KBM-7 (cell line): ENCODE measurements around the gene RASGEF1C.

Experiments
- DNase-seq: peaks from one replicate; pipeline ENCODE4 v3.0.0-alpha.2; 2015
- in situ Hi-C: fragments of 300-500 bp; cut with MboI; formaldehyde crosslinking; loops from 2 replicates; pipeline ENCODE4 v1.14.3; 2020; ENCODE audit warnings: low sequenced_read_pairs, low pct_unique_long_range_greater_than_20kb, mixed read lengths

RASGEF1C gene

DNA sequence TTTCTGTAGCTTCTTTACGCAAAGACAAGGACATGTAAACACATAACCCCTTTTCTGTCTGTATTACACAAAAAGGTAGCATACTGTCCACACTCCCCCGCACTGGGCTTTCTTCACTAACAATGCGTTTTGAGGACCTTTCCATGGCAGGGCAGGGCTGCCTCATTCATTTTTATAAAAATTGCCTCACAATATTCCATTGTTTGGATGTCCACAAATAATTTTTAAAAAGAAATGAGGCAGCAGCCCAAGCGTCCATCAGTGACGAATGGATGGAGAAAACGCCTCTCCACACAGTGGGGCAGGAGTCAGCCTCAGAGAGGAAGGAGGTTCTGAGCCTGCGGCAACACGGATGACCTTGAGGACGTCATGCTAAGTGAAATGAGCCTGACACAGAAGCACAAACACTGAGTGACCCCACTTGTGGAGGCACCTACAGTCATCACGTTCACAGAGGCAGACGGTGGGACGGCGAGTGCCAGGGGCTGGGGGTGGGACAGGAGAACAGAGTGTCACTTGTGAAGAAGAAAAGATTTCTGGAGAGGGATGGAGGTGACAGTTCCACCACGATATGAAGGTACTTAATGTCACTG is 67.8 kb downstream of the RASGEF1C start:
- in situ Hi-C loops, result no loop called here
- DNase-seq, result no peak

DNA sequence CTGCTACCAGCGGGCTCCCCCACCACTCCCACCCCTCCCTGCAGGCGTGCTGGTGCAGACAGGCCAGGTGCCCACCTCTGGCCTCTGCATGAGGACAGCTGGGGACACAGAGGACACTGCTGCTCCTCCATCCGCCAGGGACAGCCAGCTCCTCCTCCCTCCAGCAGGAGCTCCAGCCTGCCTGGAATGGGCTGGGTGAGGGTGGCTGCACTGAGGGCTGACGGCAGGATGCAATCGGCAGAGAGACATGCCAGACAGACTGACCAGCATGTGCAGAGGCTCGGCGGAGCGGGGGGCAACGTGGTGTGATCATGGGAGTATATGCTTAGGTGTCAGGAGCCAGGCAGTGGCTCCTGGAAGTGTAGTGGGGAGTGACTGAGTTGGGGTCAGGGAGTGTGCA is 68.4 kb downstream of the RASGEF1C start:
- no peak for DNase-seq
- in situ Hi-C loops, result no loop called here

DNA sequence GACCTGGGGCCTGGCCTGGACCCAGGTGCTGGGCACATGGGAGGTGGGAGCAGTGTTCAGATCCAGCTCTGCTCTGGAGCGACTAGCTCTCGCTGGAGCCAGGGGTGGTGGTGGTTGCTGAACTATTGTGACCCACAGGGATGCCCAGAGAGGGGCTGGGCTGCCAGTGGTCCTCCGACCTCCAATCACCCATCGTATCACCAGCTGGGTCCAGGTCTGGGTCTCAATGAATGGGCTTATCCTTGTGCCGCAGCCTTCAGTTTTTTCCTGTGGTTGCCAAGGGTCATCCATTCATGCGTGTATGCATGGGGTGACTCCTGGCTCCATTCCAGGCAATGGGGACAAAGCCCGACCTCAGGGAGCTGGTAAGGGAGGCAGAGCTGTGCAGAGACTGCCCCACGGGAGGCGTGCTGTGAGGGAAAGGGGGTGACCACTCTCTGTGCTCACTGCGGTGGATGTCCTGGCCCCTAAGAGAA is 68.9 kb downstream of the RASGEF1C start:
- no peak for DNase-seq
- in situ Hi-C loops, result no loop called here

DNA sequence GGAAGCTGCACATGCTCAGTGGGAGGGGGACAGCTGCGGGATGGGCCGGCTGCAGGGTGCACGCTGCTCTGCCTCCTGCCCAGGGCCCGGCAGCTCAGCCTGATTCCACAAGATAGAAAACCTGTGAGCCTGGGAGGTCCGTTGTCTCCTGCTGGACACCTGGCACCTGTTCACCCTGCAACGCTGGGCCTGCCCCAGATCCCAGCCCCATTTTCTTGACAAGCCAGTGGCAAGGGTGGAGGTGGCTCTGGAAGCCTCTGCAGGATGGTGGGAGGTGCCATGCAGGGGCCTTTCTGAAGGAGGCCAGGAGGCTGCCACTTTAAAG is 69.3 kb downstream of the RASGEF1C start:
- in situ Hi-C loops, result no loop called here
- DNase-seq, result no peak

DNA sequence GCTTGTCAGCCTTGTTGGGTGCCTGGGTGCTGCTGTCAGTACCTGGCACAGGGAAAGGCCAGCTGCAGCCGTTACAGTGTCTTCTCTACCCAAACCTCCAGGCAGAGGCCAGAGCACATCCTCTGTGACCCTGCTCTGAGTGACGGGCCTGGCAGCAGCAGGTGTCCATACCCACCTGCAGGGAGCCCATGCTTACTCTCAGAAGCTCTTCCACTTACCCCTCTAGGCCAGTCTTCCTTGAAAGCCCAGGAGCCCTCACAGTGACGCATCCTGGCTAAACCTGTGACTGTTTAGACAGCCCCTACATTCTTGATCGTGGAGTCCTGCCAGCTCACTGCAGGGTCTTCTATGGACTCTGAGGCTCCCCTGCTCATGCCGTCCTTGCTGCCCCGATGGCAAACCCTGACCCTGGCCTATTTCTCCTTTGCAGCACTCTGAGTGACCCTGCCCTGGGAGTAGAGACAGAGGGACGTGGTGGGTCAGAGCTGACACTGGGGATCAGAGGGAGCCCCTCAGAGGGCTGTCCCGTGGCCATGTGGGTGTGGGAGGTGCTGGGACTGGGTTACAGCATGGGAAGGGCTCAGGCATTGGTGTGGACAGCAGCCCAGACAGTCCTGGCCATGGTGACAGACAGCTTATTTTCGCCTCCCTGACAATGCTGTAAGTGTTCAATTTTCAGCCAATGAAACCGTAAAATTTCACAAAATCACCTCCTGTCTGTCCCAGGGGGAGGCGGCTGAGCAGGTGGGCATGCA is 69.9 kb downstream of the RASGEF1C start:
- DNase-seq, result no peak
- in situ Hi-C loops, result no loop called here

DNA sequence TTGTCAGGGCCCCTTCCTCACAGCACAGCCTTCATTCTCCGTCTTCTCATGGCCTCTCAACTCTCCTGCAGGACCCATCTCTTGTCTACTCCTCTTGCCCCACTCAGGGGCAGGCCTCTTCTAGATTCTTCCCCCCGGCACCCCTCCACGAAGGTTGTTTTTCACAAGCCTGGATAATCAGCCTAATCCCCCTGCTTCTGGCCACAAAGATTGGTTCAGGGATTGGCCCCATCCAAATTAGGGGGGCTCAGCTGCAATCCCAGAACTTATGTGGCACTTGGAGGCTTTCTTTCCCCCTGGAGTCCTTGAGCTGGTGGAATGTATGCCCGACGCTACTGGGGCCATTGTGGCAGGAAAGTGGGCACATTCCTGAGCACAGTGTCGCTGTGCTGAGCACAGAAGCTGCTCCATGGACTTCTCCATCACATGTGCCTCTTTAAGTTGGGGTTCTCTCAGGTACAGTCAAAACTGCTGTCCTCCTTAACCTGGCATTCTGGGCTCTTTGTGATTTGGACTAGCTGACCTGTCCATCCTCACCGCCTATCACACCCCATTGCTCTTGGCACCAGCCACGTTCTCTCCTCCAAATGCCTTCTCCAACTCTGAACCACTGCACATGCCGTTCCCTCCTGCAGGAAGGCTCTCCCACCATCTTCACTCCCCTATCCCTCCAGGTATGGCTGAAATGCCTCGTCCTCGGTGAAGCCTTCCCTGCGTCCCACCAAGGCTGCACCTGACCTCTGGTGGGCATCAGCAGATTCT is 70.6 kb downstream of the RASGEF1C start:
- DNase-seq, result no peak
- in situ Hi-C loops, result no loop called here

DNA sequence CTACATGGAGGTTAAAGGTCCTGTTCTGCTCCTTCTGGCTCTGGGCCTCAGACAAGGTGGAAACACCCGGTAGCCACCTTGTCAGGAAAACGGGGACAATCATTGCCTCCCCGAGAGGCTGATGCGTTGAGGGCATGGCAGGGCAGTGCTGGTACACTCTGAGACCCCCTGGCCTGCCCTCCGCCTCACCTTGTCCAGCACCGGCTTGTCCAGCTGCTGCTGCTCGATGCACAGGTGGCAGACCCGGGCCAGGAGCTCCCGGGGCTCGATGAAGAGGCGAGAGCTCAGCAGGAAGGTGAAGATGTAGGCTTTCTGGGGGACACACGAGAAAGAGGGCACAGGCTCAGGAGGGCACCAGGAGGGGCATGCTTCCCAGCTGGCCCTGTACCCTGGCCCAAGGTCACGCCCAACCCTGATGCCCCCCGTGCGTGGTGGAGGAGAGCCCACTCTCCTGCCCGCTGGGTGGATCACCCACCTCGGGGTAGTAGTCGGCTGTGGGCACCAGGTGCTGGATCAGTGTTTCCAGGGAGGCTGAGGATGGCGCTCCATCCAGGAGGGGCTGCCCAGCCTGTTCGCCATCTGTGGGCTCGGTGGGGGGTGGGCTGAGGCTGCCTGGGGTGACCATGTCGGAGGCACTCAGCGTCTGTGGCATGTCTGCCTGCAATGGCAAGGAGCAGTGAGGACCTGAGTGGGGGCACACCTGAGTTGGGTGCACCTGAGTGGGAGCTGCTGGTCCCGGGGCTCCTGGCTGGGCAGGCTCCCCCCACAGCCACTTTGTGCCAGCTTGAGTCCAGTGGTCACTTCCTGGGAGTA is 71.4 kb downstream of the RASGEF1C start:
- no peak for DNase-seq
- in situ Hi-C loops, result no loop called here

DNA sequence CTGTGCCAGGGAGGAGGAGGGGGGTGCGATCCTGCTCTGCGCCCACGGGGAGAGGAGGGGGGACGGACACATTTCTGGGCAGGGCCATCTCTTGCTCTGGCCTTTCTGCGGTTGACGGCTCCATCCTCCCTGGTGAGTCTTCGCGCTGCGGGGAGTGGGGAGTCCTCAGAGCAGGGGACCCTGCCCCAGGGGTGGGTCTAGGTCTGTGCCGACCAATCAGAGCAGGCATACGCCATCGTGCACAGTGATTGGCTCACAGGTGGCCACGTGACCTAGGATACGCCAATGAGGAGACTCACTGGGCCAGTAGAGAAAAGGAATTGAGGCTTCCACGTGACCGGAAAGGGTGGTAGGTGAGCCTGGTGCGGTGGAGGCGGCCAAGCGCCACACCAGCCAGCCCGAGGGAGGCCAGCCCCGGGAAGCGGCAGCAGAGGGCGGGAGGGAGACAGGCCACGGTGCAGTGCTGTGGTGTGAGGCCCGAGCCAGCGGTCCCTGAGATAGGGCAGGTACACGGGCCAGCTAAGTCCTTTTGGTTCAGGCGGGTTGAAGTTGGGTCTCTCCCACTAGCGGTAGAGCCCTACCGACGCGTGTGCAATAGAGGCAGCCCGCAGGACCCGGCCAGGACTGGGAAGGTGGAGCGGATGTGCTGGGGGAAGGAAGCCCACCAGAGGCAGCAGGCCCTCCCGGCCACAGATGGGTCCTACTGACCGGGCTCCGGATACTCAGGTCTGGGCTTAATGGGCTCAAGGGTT is 72.2 kb downstream of the RASGEF1C start:
- DNase-seq, result no peak
- in situ Hi-C loops, result no loop called here

DNA sequence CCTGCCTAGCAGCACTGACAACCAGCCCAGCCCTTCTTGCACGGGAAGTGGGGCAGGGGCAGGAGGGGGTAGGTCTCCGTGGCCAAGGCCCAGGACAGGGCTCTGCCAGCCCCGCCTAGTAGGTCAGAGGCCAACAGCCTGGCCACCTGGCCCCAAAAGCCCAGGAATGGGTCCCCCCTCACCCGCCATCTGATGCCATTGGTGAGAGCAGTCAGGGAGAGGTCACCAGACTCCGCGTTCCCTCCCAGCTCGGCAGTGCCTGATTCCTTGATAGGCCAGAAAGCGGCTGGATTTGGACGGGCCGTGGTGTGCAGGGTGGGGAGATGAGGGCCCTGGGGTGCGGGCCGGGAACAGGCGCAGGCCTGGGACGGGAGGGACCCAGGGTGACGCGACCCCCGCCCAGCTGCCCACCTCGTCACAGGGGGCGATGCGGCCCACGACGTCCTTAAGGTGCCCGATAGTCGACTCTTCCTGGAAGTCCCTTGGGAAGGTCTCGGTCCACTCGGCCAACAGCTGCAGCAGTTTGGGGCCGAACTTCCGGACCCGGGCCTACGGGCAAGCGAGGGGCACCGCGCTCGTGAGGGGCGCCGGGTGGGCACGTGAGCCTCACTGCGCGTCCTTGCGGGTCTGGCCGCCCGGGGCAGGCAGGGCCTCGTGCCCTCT is 72.9 kb downstream of the RASGEF1C start:
- DNase-seq, result no peak
- in situ Hi-C loops, result no loop called here

DNA sequence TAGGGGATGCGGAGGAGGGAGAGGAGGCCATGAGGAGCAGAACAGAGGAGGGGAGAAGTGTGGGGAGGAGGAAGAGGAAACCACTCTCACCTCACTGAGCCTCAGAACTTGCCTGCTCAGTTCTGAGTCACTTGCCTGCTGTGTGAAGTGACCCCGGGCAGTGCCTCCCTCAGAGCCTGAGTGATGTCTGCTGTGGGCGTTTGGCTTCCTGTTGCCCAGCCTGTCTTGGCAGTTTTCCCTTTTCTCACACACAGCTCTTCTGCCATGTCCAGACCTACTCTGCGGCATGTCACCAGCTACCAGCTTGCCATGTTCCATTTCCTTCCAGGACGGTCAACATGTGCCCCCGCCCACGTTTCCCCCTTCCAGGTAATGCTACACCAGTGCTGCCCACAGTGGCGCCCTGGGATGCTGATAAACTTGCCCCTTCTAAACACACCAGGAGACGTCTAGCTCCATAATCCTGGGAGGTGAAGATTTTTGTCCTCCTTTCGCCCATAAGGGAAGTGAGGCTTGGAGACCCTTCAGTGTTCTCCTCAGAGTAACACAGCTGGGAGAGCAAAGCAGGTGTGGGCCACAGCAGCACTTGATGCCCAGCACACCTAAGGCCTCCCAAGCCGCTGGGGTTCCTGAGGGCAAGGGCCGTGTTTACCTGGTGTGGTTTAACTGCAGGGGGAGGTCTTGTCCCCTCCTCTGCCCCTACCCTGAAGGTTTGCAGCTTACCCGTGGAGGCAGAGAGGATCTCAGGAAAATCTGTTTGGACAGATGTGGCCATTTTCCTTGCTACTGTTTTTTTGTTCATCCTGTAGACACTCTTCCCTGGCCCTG is 73.7 kb downstream of the RASGEF1C start:
- in situ Hi-C loops, result no loop called here
- peak; percentile 79 for DNase-seq

DNA sequence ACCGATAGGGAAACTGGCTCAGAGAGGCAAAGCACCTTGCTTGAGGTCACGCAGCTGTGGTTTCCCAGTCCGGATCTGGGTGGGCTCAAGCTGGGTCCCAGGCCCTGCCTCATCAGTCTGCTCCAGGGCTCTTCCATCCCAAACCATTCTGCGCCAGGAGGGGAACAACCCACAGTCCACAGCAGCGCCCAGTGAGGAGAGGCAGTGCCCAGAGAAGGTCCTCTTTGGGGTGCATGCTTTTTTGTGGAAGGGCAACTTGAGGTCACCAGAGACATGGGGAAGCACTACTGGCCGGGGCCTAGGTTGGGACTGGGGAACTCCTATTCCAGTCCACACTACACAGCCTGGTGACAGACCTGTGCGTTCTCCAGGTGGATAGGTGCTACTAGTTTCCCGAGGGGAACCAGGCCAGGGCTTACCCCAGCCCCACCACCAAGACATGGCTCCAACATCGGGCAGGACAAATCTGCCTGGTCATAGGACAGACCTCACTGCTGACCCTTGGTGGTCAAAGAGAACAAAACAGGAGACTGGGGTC is 75.0 kb downstream of the RASGEF1C start:
- DNase-seq, result no peak
- in situ Hi-C loops, result no loop called here

DNA sequence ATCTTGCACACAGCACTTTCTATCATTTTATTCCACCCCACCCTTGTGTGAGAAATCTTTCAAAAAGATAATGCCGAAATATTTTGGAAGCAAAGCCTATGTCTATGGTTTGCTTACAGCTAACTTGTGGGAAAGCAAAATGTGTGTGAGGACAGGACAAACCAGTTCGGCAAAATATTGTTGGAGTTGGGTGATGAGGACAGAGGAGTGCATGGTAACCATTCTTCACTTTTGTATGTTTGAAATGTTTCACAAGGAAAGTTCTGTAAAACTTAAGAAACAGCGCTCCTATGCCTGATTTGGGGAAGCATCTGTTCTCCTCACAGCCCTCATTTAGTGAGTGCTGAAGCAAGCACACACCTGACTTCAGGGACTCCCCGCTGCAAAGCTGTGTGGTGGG is 75.5 kb downstream of the RASGEF1C start:
- in situ Hi-C loops, result no loop called here

DNA sequence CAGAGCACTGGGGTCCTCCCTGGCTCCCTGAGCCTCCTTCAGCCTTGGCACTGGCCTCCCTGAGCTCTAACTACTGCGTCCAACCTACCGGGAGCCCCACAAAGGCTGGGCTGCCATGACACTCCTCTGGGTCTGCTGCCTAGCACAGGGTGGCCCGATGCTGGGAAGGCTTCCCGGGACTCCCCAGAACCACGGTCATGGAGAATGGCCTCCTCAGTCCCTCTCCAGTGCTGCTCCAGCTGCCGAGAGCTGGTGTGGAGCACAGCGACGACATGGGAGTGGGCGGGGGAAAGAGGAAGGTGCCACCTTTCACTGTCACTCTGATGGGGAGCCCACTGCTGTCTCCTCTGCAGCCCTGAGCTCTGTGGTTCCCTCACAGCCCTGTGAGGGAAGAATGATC is 76.0 kb downstream of the RASGEF1C start:
- no peak for DNase-seq
- in situ Hi-C loops, result no loop called here

More for the DNA sequence above, 75.5 kb downstream of the RASGEF1C start:
- DNase-seq, result no peak

DNA sequence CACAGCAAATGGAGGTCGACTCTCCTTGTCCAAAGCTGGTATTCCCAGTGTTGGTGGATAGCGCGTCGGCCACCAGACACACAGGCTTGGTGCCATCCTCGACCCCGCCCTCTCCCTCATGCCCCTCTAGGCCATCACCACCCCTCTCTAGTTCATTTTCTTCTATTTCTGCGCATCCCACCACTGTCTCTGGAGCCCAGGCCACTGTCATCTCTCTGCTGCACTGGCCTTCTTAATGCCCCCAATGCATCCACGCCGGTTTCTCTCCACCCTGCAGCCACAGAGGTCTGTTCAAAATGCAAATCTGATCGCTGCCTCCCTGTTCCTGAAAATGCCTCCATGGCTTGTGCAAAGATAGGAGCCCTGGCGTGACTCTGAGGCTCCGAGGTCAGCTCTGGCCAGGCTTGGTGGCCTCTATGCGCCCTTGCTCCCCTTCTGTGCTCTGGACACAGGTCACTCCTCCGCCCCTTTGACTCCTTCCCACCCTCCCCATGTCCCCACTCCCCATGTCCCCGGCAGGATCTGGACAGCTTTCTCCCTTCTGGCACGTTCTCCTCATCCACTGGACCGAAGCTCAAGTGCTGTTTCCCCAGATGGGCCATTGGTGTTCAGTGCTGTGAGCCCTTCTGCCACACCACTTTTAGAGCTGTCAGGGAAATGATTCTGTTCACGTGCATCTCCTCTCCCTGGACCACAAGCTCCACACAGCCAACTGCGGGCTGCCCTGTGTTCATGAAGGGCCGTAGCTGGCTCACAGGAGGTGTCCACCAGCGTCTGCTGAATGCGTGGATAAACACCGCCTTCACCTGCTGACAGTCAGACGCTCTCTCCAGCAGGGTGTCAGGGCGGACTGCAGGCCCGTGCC is 77.9 kb downstream of the RASGEF1C start:
- in situ Hi-C loops, result no loop called here
- DNase-seq, result no peak

DNA sequence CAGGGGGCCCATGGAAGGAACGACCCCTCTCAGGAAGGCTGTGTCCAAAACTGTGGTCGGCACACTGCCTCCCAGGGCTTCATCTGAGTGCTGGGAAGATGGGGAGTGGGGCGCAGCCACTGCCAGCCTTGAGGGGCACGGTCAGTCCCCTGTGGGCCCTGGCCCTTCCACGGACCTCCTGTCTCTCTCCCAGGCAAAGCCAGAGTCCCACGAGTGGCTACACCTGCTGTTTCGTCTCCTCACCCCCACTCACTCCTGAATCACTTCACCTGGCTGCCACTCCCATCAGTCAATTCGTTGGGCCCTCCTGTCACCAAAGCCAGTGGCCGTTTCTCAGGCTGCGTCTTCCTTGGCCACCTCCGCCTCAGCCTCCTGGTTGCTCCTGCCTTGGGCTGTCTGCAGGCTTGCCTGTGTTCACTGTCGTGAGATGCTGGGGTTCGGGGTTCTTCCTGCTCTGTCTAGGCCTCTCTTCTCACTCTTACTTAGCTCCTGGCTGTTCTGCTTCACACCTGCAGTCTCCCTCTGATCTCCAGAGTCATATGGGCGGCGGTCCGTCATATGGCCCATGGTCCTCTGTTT is 78.6 kb downstream of the RASGEF1C start:
- in situ Hi-C loops, result no loop called here
- no peak for DNase-seq
